GM18873 (cell line): ENCODE results near the gene DNAJC4.
A peak's percentile ranks its signal among the peaks of the same experiment; 100 is the strongest.

ENCODE experiments used
- ATAC-seq: cut with Tn5 transposase; IDR thresholded peaks from one replicate; pipeline ENCODE4 v1.9.1; 2021; ENCODE audit warnings: mild to moderate bottlenecking, moderate library complexity, moderate number of reproducible peaks; ENCODE audit not compliant: unreplicated experiment, low FRiP score

Gene DNAJC4

GRCh38 chr11:64227405-64227956, 2.9 kb upstream of the DNAJC4 start:
- no peak for ATAC-seq

GRCh38 chr11:64229090-64229743, 1.1 kb upstream of the DNAJC4 start:
- no peak for ATAC-seq

GRCh38 chr11:64229744-64230170, 591 bp upstream of the DNAJC4 start:
- ATAC-seq = no peak

GRCh38 chr11:64230985-64231365, 627 bp downstream of the DNAJC4 start:
- ATAC-seq = no peak

- ATAC-seq = no peak
These were observed 1.2 kb downstream of the DNAJC4 start for GRCh38 chr11:64231546-64231945.

GRCh38 chr11:64232182-64232966, 2.0 kb downstream of the DNAJC4 start:
- ATAC-seq = no peak

- no peak for ATAC-seq
These were observed 2.6 kb downstream of the DNAJC4 start for GRCh38 chr11:64232967-64233315.

GRCh38 chr11:64233913-64234586, 3.7 kb downstream of the DNAJC4 start, which contains the start of gene VEGFB:
Gene VEGFB, plus strand, starts transcription at chr11:64234584. Its CDS starts 250 bp downstream, at chr11:64234834.
- ATAC-seq = no peak

- ATAC-seq = no peak
These were observed 4.5 kb downstream of the DNAJC4 start for GRCh38 chr11:64234647-64235379.

- no peak for ATAC-seq
These were observed 5.3 kb downstream of the DNAJC4 start for GRCh38 chr11:64235437-64236161.

GRCh38 chr11:64237484-64237951, 7.2 kb downstream of the DNAJC4 start:
- no peak for ATAC-seq

GRCh38 chr11:64238076-64238475, 7.7 kb downstream of the DNAJC4 start:
- no peak for ATAC-seq

GRCh38 chr11:64238999-64239398, 8.7 kb downstream of the DNAJC4 start:
- ATAC-seq = no peak

- no peak for ATAC-seq
These were observed 9.5 kb downstream of the DNAJC4 start for GRCh38 chr11:64239662-64240434.

GRCh38 chr11:64240435-64241240, 10.3 kb downstream of the DNAJC4 start, which contains the start of gene FKBP2:
Gene FKBP2, plus strand, starts transcription at chr11:64241095. Its CDS starts 1,293 bp downstream, at chr11:64242388.
- ATAC-seq = peak; percentile 44

GRCh38 chr11:64241241-64241490, 10.8 kb downstream of the DNAJC4 start:
- ATAC-seq = no peak

GRCh38 chr11:64241491-64242374, 11.4 kb downstream of the DNAJC4 start:
- ATAC-seq = peak; percentile 49
